ENCODE results near the gene CXorf49B. TPM values are rescaled to one million over a fixed set of nuclear protein-coding genes. Genes with fewer than 3 reads are reported as not detected.

Gene CXorf49B
- total RNA-seq, 1 donor = not detected

Small RNA genes lying within 50 kb of the gene (small RNA-seq; reads per million reads assigned to genes)
- gene BX276092.1 (not detected), gene BX276092.6 (not detected), gene BX276092.8 (not detected)

Other genes starting within 250 kb of the CXorf49B start
- gene OGT, start 230.2 kb upstream of the CXorf49B start, total RNA-seq = 200 and 215 TPM in 2 replicates
- gene GCNA, start 184.9 kb upstream of the CXorf49B start, total RNA-seq = 4.3 and 4.4 TPM in 2 replicates
- gene CXCR3, start 144.8 kb upstream of the CXorf49B start, total RNA-seq = not detected in 2 replicates
- not detected in 2 replicates for gene CXorf49, start 45.1 kb upstream of the CXorf49B start, total RNA-seq
- gene NHSL2, start 147.5 kb downstream of the CXorf49B start, total RNA-seq = 1.1 and 1.8 TPM in 2 replicates

Measured in osteoblast (primary cell).